Right lobe of liver (tissue), 4 donors: ENCODE results near the gene MCEMP1.

ENCODE experiments used
- CTCF ChIP-seq, 4 donors: fragments of 200-600 bp in 3 of 4; fragments of 450-650 bp in 1 of 4; IDR thresholded peaks; one replicate each; pipeline versions ENCODE4 v1.5.1 to v1.8.0; 2016 to 2022; ENCODE audit warnings: antibody characterized with exemption in 4 of 4, mild to moderate bottlenecking in 2 of 4
- POLR2A ChIP-seq: fragments of 450-650 bp; IDR thresholded peaks from one replicate; pipeline ENCODE4 v1.6.1; 2017; ENCODE audit warnings: antibody characterized with exemption, mild to moderate bottlenecking
- donor health status: DM: no; HTN: no; CAD: no.
- donor health status: DM: no; HTN: no; CAD: no.
- donor health status: DM: no; HTN: yes; CAD: no.

GRCh38 chr19:7648265-7649014 lies 28.4 kb upstream of the MCEMP1 start:
- TF ChIP-seq CTCF (IDR thresholded peaks at IDR 0.05) = no peak
- TF ChIP-seq POLR2A = no peak
